SJSA1 (cell line): ENCODE results near the gene STON2. TPM values are rescaled to one million over a fixed set of nuclear protein-coding genes. Genes with fewer than 3 reads are reported as not detected.
"Not testable (repeated sequence)": the region's sequence is repeated elsewhere in the genome, so short reads cannot be mapped to it uniquely, and the experiment has no call there.

Source experiments
- DNase-seq, 2 experiments: peaks; one replicate each; pipeline ENCODE4 v3.0.0-alpha.2; 2015 to 2020; ENCODE audit warnings: low spot score in 2 of 2, low read depth in 1 of 2
- H3K27ac ChIP-seq: fragments of 250-450 bp; sonication (Bioruptor Pico); 2 replicates; pipeline ENCODE4 v1.5.1; 2020; ENCODE audit warnings: mild to moderate bottlenecking, moderate library complexity
- H3K27me3 ChIP-seq: fragments of 250-450 bp; sonication (Bioruptor Pico); replicated peaks from 2 replicates; pipeline ENCODE4 v1.5.1; 2020; ENCODE audit warnings: mild to moderate bottlenecking, moderate library complexity
- H3K36me3 ChIP-seq: fragments of 250-450 bp; sonication (Bioruptor Pico); 2 replicates; pipeline ENCODE4 v1.5.1; 2020; ENCODE audit warnings: mild to moderate bottlenecking
- H3K4me1 ChIP-seq: fragments of 250-450 bp; sonication (Bioruptor Pico); replicated peaks from 2 replicates; pipeline ENCODE4 v1.6.1; 2021; ENCODE audit warnings: mild to moderate bottlenecking
- H3K4me3 ChIP-seq: fragments of 250-450 bp; sonication (Bioruptor Pico); 2 replicates; pipeline ENCODE4 v1.5.1; 2020; ENCODE audit warnings: mild to moderate bottlenecking
- H3K9me3 ChIP-seq: fragments of 250-450 bp; sonication (Bioruptor Pico); replicated peaks from 2 replicates; pipeline ENCODE4 v1.5.1; 2020; ENCODE audit warnings: mild to moderate bottlenecking
- total RNA-seq: library from RNA; depleted of rRNA; stranded (reverse); fragments of >200 nt; shearing (Covaris generic); gene quantifications from 2 replicates; pipeline ENCODE4 v1.2.3, GENCODE V29; 2014; rRNA removed

The STON2 gene
- total RNA-seq, 1 experiment from 2014 or later, result 0.08 TPM

GRCh38 chr14:81224222-81224621, 175.9 kb downstream of the STON2 start:
- no peak overlapping the region for H3K4me3 ChIP-seq
- no peaks in the 10 kb centered on the region for H3K27me3 ChIP-seq
- H3K27ac ChIP-seq, result no peak overlapping the region
- peaks cover 3% of the 10 kb centered on the region; the same call in 1 of the 2 replicates for H3K36me3 ChIP-seq
- no peaks in the 10 kb centered on the region for H3K9me3 ChIP-seq
- no peak for DNase-seq
- H3K4me1 ChIP-seq, result peaks cover 7% of the 10 kb centered on the region; the same call in 1 of the 2 replicates

- not testable (repeated sequence) for H3K36me3 ChIP-seq, H3K27me3 ChIP-seq, H3K27ac ChIP-seq, H3K4me1 ChIP-seq, DNase-seq, H3K9me3 ChIP-seq, H3K4me3 ChIP-seq
These were observed 176.3 kb downstream of the STON2 start for GRCh38 chr14:81223788-81224187.

GRCh38 chr14:81222691-81223090, 177.4 kb downstream of the STON2 start:
- Histone ChIP-seq H3K9me3 (no peaks in the 10 kb centered on the region), H3K27me3 (no peaks in the 10 kb centered on the region), H3K36me3 (peaks cover 3% of the 10 kb centered on the region; the same call in 1 of the 2 replicates), H3K4me3 (no peak overlapping the region), H3K27ac (no peak overlapping the region), H3K4me1 (peaks cover 7% of the 10 kb centered on the region; the same call in 1 of the 2 replicates)
- no peak for DNase-seq

- peaks cover 3% of the 10 kb centered on the region; the same call in 1 of the 2 replicates for H3K36me3 ChIP-seq
- H3K27ac ChIP-seq, result peak overlapping the region; percentile 99; the same call in 1 of the 2 replicates
- H3K4me1 ChIP-seq, result peaks cover 7% of the 10 kb centered on the region; the same call in 1 of the 2 replicates
- no peak overlapping the region for H3K4me3 ChIP-seq
- no peaks in the 10 kb centered on the region for H3K27me3 ChIP-seq
- no peaks in the 10 kb centered on the region for H3K9me3 ChIP-seq
- DNase-seq, result no peak
These were observed 178.0 kb downstream of the STON2 start for GRCh38 chr14:81222126-81222525.

- H3K4me3 ChIP-seq, result peak overlapping the region; percentile 48
- peaks cover 8% of the 10 kb centered on the region; the same call in 1 of the 2 replicates for H3K36me3 ChIP-seq
- no peak for DNase-seq
- H3K27me3 ChIP-seq, result no peaks in the 10 kb centered on the region
- no peaks in the 10 kb centered on the region for H3K9me3 ChIP-seq
- peak overlapping the region; percentile 99 for H3K27ac ChIP-seq
- peaks cover 7% of the 10 kb centered on the region; the same call in 1 of the 2 replicates for H3K4me1 ChIP-seq
These were observed 178.5 kb downstream of the STON2 start for GRCh38 chr14:81221579-81222102.

GRCh38 chr14:81220830-81221578, 179.1 kb downstream of the STON2 start, which contains the start of gene GTF2A1:
TSS of gene GTF2A1 (minus strand) at chr14:81220959. CDS start at chr14:81220518, 441 bp downstream.
- Histone ChIP-seq H3K4me1 (peaks cover 7% of the 10 kb centered on the region; the same call in 1 of the 2 replicates), H3K36me3 (peaks cover 14% of the 10 kb centered on the region), H3K9me3 (no peaks in the 10 kb centered on the region)

DNA sequence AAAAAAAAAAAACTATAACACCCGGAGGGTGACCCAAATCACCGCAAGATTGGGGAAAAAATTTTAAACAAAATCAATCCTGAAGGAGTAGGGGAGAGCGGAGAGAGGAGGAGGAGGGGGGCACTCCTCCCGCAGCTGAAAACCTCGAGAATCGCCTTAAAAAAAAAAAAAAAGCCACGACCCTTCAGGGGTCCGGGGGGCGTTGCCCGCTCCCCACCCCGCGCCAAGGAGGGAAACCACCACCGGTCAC, 179.6 kb downstream of the STON2 start:
- H3K36me3 ChIP-seq, result peaks cover 18% of the 10 kb centered on the region
- no peak for DNase-seq

More at GRCh38 chr14:81220830-81221578, 179.1 kb downstream of the STON2 start, which contains the start of gene GTF2A1:
- Histone ChIP-seq H3K4me3 (peak within 1 kb of the TSS; percentile 48), H3K27ac (peak within 1 kb of the TSS; percentile 99), H3K27me3 (no peaks in the 10 kb centered on the region)
- peak; percentile 94 to 97 for DNase-seq

DNA sequence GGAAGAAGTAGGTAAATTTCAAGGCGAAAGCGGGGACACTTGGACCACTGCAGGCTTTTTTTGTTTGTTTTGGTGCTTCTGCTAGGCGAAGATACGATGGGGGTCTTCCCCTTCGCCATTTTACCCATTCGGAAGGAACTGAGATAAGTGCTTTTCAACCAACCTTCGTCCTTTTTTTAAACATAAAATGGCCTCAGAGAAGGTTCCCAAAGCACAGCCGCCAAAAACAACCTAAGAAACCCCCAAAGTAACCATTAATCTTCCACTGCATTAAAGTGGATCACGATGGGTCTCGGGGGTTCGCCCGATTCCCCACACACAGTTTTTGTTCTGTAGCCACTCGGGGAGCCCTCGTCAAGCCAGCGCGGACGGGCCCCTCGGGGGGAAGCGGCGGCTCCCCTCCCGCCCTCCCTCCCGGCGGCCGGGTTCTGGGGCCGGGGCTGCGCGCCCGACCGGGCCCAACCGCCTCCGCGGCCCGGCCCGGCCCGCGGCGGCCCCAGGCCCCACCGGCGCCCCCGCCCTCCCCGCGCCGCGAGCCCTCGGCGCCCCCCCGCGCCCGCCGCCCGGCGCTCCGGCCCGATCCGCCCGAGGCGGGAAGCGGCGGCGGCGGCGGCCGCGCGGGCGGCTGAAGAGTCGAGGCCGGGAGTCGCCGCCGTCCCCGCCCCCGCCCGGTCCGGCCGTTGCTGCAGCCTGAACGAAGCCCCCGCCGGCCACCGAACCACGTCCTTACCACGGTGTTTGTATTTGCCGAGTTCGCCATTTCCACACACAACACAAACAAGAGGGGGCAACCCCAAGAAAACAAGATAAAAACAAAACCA, 180.2 kb downstream of the STON2 start:
- Histone ChIP-seq H3K27me3 (no peaks in the 10 kb centered on the region), H3K4me1 (peaks cover 7% of the 10 kb centered on the region; the same call in 1 of the 2 replicates), H3K36me3 (peaks cover 23% of the 10 kb centered on the region), H3K27ac (peak overlapping the region; percentile 79), H3K4me3 (peak overlapping the region; percentile 48), H3K9me3 (no peaks in the 10 kb centered on the region)
- DNase-seq, result no peak

More for the DNA sequence above, 179.6 kb downstream of the STON2 start:
- Histone ChIP-seq H3K4me3 (peak overlapping the region; percentile 48), H3K27me3 (no peaks in the 10 kb centered on the region), H3K9me3 (no peaks in the 10 kb centered on the region), H3K27ac (peak overlapping the region; percentile 79), H3K4me1 (peaks cover 7% of the 10 kb centered on the region; the same call in 1 of the 2 replicates)

GRCh38 chr14:81219210-81219758, 180.8 kb downstream of the STON2 start:
- Histone ChIP-seq H3K27me3 (no peaks in the 10 kb centered on the region), H3K36me3 (peaks cover 27% of the 10 kb centered on the region), H3K9me3 (no peaks in the 10 kb centered on the region), H3K27ac (peak overlapping the region; percentile 67), H3K4me3 (peak overlapping the region; percentile 48), H3K4me1 (peaks cover 7% of the 10 kb centered on the region; the same call in 1 of the 2 replicates)
- DNase-seq, result peak; percentile 85 to 86

- H3K27me3 ChIP-seq, result no peaks in the 10 kb centered on the region
These were observed 188.3 kb downstream of the STON2 start for GRCh38 chr14:81211844-81212243.

More at GRCh38 chr14:81211844-81212243, 188.3 kb downstream of the STON2 start:
- Histone ChIP-seq H3K4me3 (no peak overlapping the region), H3K36me3 (peaks cover 86% of the 10 kb centered on the region), H3K9me3 (no peaks in the 10 kb centered on the region), H3K27ac (no peak overlapping the region), H3K4me1 (no peaks in the 10 kb centered on the region; the same call in 1 of the 2 replicates)
- no peak for DNase-seq

Other genes with a start within 250 kb of the STON2 start
- 24.5 and 39.9 TPM in 2 replicates for gene GTF2A1, start 179.4 kb downstream of the STON2 start, total RNA-seq
- gene SEL1L, start 133.5 kb upstream of the STON2 start, total RNA-seq, result 34.0 and 43.5 TPM in 2 replicates